Panc1 (cell line): ENCODE results near the gene ITGB8.

Experiments
- CTCF ChIP-seq: fragments of 450-650 bp; IDR thresholded peaks from 2 replicates; pipeline ENCODE4 v1.5.1; 2017; ENCODE audit warnings: mild to moderate bottlenecking
- POLR2AphosphoS5 ChIP-seq: IDR thresholded peaks from 2 replicates; pipeline ENCODE4 v1.6.1; 2012; ENCODE audit warnings: mild to moderate bottlenecking, low read depth, low read length, moderate library complexity
- TCF7L2 ChIP-seq: IDR thresholded peaks from 2 replicates; pipeline ENCODE4 v1.6.1; 2011; ENCODE audit warnings: mild to moderate bottlenecking, low read depth, low read length, inconsistent platforms

- TF ChIP-seq POLR2AphosphoS5 (no peak), CTCF (no peak), TCF7L2 (no peak)
Measured at GRCh38 chr7:20374399-20374798, 43.7 kb downstream of the ITGB8 start.
